Right atrium auricular region (tissue), 2 donors: Measurements from ENCODE around the gene GORASP1. TPM values are rescaled to one million over a fixed set of nuclear protein-coding genes. Genes with fewer than 3 reads are reported as not detected.

Experiments used
- DNase-seq: peaks from one replicate; pipeline ENCODE4 v3.0.0-alpha.2; 2019; ENCODE audit warnings: low spot score
- H3K27ac ChIP-seq, 2 donors: fragments of 200-600 bp; sonication (generic); 1 replicate in 1 of 2; 2 replicates in 1 of 2; pipeline ENCODE4 v1.5.1; 2016 to 2019
- H3K27me3 ChIP-seq, 2 donors: fragments of 200-600 bp; sonication (generic); one replicate each; pipeline versions ENCODE4 v1.5.1 to v1.6.0; 2017 to 2019
- H3K36me3 ChIP-seq: fragments of 200-600 bp; sonication (generic); one replicate; pipeline ENCODE4 v1.5.1; 2016
- H3K4me1 ChIP-seq, 2 donors: fragments of 200-600 bp; sonication (generic); one replicate each; pipeline versions ENCODE4 v1.5.1 to v1.6.0; 2017 to 2019
- H3K4me3 ChIP-seq, 2 donors: fragments of 200-600 bp; sonication (generic); 1 replicate in 1 of 2; 2 replicates in 1 of 2; pipeline ENCODE4 v1.5.1; 2017 to 2019; ENCODE audit warnings: mild to moderate bottlenecking in 1 of 2, moderate library complexity in 1 of 2
- H3K9me3 ChIP-seq, 2 donors: fragments of 200-600 bp; sonication (generic); one replicate each; pipeline ENCODE4 v1.5.1; 2019
- total RNA-seq, 2 donors: library from RNA; depleted of rRNA; stranded (reverse); fragments of >200 nt; gene quantifications; one replicate each; pipeline ENCODE4 v1.1.0, GENCODE V29; 2016
- TF ChIP-seq, protein P1 (sequence below), 2 donors: fragments of 200-600 bp; sonication (generic); IDR thresholded peaks; one replicate each; pipeline ENCODE4 v1.5.1; 2019; ENCODE audit warnings: antibody characterized with exemption in 2 of 2

Gene GORASP1
- total RNA-seq, 2 donors from 2014 or later: 34.3 to 38.8 TPM

DNA sequence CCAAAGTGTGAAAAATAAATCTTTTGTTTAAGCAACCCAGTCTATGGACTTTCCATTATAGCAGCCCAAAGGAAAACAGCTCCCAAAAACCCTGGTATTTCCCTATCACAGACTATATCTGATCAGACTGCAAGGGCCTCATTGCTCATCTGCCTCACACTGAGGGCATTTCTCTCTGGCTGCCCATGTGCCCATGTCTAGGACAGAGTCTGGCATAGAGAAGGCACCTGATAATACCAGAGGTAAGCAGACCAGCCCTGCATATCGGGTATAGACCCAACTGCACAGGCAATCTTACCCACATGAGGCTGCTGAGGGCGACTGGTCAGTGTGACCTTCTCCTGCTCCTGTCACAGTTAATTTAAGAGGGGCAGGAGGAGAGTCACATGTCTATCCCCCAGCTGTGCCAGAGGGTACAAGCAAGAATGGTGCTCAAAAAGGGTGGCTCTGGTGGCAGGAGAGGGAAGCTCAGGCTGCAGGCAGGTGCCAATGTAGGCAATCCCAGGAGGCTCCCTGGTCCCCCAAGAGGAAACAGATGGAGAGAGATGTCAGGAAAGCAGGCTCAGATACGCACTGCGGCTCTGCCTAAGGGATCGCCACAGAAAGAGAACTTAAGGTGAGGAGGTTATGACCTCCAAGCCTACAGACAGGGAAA, 42.8 kb upstream of the GORASP1 start:
- DNase-seq: no peak
- Histone ChIP-seq H3K27ac (peak overlapping the region; percentile 99), H3K4me1 (peaks cover 0 to 83% of the 10 kb centered on the region in 2 donors), H3K27me3 (no peaks in the 10 kb centered on the region), H3K4me3 (peak overlapping the region; percentile 91 to 93), H3K9me3 (no peaks in the 10 kb centered on the region), H3K36me3 (peaks cover 16% of the 10 kb centered on the region)
- TF ChIP-seq, protein P1, sequence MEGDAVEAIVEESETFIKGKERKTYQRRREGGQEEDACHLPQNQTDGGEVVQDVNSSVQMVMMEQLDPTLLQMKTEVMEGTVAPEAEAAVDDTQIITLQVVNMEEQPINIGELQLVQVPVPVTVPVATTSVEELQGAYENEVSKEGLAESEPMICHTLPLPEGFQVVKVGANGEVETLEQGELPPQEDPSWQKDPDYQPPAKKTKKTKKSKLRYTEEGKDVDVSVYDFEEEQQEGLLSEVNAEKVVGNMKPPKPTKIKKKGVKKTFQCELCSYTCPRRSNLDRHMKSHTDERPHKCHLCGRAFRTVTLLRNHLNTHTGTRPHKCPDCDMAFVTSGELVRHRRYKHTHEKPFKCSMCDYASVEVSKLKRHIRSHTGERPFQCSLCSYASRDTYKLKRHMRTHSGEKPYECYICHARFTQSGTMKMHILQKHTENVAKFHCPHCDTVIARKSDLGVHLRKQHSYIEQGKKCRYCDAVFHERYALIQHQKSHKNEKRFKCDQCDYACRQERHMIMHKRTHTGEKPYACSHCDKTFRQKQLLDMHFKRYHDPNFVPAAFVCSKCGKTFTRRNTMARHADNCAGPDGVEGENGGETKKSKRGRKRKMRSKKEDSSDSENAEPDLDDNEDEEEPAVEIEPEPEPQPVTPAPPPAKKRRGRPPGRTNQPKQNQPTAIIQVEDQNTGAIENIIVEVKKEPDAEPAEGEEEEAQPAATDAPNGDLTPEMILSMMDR (IDR thresholded peaks at IDR 0.05): no peak

GRCh38 chr3:39149498-39150147, 42.2 kb upstream of the GORASP1 start:
- TF ChIP-seq, protein P1 (IDR thresholded peaks at IDR 0.05): no peak
- H3K4me3 ChIP-seq: peak overlapping the region; percentile 91 to 93
- H3K27ac ChIP-seq: peak overlapping the region; percentile 99
- peaks cover 0 to 88% of the 10 kb centered on the region in 2 donors for H3K4me1 ChIP-seq
- no peaks in the 10 kb centered on the region for H3K27me3 ChIP-seq
- DNase-seq: no peak
- no peaks in the 10 kb centered on the region for H3K9me3 ChIP-seq
- H3K36me3 ChIP-seq: peaks cover 22% of the 10 kb centered on the region

- no peaks in the 10 kb centered on the region for H3K9me3 ChIP-seq
- peak overlapping the region in 1 of 2 donors; percentile 93 for H3K4me3 ChIP-seq
- peaks cover 28% of the 10 kb centered on the region for H3K36me3 ChIP-seq
- peak overlapping the region; percentile 82 to 99 for H3K27ac ChIP-seq
- no peaks in the 10 kb centered on the region for H3K27me3 ChIP-seq
- DNase-seq: no peak
- TF ChIP-seq, protein P1 (IDR thresholded peaks at IDR 0.05): no peak
- H3K4me1 ChIP-seq: peaks cover 0 to 88% of the 10 kb centered on the region in 2 donors
These were observed 41.6 kb upstream of the GORASP1 start for GRCh38 chr3:39149059-39149455.

DNA sequence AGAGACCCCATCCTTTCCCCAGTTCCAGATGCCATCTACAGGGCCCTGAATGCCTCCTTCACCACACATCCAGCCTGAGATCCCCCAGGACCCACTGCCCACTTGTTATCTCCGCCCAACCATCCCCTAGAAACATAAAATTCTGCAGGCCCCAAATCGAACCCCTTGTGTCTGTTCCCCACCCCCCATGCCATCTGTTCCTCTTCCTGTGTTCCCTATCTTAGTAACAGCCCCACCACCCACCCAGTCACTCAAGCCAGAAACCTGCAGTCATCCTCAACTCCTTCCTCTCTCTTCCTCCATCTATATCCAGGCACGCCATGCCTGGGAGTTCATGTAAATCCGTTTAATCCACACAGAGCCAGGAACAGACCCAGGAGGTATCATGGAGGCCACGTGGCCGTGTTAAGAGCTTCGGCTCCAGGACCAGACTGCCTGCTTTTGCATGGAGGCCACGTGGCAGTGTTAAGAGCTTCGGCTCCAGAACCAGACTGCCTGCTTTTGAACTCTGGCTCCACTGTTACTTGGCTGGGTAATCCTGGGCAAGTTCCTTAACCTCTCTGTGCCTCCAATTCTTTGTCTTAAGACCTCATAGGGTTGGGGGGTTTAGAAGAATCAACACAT, 41.1 kb upstream of the GORASP1 start:
- Histone ChIP-seq H3K27ac (peak overlapping the region; percentile 79 to 82), H3K4me1 (peaks cover 0 to 89% of the 10 kb centered on the region in 2 donors)

GRCh38 chr3:39147711-39148434, 40.4 kb upstream of the GORASP1 start:
- Histone ChIP-seq H3K9me3 (no peaks in the 10 kb centered on the region), H3K27ac (peak overlapping the region; percentile 79 to 82), H3K4me3 (peak overlapping the region in 1 of 2 donors; percentile 27), H3K27me3 (no peaks in the 10 kb centered on the region), H3K36me3 (peaks cover 40% of the 10 kb centered on the region), H3K4me1 (peaks cover 0 to 96% of the 10 kb centered on the region in 2 donors)
- DNase-seq: peak; percentile 70
- TF ChIP-seq, protein P1 (IDR thresholded peaks at IDR 0.05): no peak

More for the DNA sequence above, 41.1 kb upstream of the GORASP1 start:
- TF ChIP-seq, protein P1 (IDR thresholded peaks at IDR 0.05): no peak
- Histone ChIP-seq H3K9me3 (no peaks in the 10 kb centered on the region), H3K36me3 (peaks cover 33% of the 10 kb centered on the region), H3K27me3 (no peaks in the 10 kb centered on the region), H3K4me3 (peak overlapping the region in 1 of 2 donors; percentile 27)
- DNase-seq: peak; percentile 57
